Measurements from ENCODE around the gene ABLIM1.

DNA sequence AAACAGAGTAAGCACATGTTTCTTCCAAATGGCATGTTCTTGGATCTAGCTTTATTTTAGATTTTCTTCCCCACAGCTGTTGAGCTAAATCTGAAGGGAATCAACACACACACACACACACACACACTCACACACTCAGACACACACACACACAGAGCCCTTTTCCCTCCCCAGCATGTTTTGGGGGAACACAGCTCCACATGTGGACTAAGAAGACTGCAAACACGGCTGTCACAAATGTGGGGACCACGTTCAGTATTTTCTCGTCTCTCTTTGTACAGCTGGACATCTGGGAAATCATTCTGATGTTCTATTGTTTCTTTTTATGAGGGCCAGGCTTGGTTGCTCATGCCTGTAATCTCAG lies 116.3 kb downstream of the ABLIM1 start:
- TF ChIP-seq, protein P1, sequence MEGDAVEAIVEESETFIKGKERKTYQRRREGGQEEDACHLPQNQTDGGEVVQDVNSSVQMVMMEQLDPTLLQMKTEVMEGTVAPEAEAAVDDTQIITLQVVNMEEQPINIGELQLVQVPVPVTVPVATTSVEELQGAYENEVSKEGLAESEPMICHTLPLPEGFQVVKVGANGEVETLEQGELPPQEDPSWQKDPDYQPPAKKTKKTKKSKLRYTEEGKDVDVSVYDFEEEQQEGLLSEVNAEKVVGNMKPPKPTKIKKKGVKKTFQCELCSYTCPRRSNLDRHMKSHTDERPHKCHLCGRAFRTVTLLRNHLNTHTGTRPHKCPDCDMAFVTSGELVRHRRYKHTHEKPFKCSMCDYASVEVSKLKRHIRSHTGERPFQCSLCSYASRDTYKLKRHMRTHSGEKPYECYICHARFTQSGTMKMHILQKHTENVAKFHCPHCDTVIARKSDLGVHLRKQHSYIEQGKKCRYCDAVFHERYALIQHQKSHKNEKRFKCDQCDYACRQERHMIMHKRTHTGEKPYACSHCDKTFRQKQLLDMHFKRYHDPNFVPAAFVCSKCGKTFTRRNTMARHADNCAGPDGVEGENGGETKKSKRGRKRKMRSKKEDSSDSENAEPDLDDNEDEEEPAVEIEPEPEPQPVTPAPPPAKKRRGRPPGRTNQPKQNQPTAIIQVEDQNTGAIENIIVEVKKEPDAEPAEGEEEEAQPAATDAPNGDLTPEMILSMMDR (IDR thresholded peaks at IDR 0.05): no peak
- TF ChIP-seq POLR2A (IDR thresholded peaks at IDR 0.05): no peak
